Measurements from ENCODE around the gene ZNF274.
"Not testable (repeated sequence)": the region's sequence is repeated elsewhere in the genome, so short reads cannot be mapped to it uniquely, and the experiment has no call there.

The ZNF274 gene

DNA sequence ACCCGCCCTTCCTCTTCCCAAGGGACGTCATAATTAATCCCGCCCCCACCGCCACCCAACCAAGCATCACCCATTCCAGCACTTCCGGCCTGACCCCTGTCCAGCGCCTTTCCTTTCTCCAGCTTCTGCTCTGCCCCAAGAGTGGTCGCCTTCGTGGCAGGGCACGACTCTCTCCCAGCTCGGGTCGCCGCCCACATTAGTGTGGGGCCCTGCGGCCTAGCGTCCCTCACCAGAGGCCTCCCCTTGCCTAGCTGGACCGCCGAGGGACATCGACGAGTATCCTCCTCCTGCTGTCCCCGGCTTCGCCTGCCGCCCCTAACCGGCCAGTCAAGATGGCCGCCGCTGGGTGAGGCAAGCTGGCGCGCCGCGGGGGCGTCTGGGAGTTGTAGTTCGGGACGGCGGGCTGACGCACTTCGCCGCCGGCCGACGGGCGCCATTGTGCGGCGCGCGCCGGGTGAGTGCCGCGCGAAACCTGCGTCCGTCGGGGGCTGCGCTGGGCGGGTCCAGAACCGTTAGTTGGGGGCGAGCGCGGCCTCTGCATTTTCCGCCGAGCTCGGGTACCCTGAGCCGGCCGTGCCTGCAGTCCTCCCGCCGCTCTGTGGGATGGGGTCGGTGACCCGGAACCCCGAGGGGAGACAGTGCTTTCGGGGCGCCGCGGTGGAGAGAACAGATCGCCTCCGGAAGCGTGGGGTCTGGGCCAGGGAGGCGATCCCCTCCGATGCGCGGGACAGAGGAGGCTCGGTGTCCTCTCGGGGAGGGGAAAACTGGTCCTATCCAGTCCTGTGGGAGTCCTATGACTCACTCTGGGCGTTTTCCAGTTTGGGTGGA is at the start of gene ZNF274:
Gene ZNF274 (plus strand): TSS at position 73 of the 828 bp plus-strand sequence. CDS start 905 bp downstream, outside the sequence.
- peak; percentile 78 for DNase-seq

DNA sequence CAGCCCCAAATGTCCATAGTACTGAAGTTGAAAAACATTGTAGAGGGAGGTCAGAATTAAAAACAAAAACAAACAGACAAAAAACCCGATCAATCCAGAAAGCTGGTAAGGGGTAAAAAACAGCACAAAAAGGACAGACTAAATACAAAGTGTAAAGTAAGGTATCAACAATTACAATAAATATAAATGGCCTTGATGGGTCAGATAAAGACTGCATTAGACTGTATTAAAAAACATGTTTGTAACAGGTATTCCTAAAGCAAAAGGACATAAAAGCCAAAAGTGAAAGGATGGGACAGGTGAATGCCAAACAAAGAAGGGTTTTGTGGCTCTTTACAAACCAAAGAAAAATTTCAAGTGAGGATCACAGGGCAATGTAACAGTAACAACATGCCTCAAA is 48.6 kb upstream of the ZNF274 start:
- no peak for DNase-seq

DNA sequence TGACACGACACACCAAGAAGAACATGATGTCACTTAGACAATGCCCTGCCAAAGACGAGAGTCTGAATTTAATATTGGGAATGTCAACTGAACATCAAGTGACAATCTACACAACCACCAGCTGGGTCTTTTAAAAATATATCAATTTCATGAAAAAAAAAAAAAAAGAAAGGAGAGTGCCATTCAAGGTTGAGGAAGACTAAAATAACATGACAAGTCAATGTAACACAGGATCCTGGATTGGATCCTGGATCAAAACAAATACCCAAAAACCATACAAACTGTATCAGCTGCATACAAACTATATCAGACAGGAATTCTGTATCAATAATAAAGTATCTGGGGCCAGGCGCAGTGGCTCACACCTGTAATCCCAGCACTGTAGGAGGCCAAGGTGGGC is 37.0 kb upstream of the ZNF274 start:
- DNase-seq: no peak

GRCh38 chr19:58147475-58147874 is 35.4 kb upstream of the ZNF274 start:
- not testable (repeated sequence) for DNase-seq

DNA sequence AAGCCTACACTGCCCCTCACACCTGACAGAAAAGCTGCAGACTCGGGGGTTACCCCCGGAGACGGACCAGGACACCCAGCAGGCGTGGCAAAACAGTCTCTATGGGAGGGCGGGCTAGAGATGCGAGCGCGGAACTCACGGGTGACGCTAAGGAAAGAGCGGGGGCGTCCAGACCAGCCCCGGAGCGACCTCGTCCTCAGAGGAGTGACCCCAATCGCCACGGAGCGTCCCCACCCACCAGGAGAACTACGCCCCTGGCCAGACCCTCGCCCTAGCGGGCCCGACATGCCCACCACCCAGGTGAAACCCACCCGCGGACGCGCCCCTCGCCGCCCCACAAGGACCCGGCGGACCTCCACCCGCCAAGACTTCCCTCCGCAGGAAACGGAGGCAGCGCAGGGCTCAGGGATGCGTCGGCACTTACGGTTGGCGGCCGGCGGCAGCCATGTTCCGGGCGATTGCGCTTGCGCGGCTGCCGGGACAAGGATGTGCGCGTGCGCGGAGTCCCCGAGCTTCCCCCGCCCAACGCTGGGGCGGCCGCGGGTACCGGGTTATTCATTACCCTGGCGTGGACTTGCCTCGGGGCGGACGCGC is 32.4 kb upstream of the ZNF274 start, which contains the start of gene ZNF329:
Gene ZNF329 (minus strand): TSS at position 462 of the 594 bp plus-strand sequence. CDS start 21,286 bp downstream, outside the sequence.
- DNase-seq: peak; percentile 46

DNA sequence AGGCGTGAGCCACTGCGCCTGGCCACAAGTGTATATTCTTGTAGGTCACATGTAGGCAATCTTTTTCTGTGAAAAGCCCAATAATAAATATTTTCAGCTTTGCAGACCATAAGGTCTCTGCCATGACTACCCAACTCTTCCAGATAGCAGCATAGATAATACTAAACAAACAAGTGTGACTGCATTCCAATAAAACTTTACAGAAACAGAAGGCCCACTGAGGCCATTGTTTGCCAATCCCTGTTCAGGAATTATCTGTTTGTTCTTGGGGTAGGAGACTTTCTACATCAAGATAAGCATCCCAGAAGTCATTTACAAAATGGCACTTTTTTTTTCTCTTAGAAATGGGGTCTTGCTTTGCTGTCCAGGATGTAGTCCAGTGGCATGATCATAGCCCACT is 29.5 kb upstream of the ZNF274 start:
- DNase-seq: no peak

DNA sequence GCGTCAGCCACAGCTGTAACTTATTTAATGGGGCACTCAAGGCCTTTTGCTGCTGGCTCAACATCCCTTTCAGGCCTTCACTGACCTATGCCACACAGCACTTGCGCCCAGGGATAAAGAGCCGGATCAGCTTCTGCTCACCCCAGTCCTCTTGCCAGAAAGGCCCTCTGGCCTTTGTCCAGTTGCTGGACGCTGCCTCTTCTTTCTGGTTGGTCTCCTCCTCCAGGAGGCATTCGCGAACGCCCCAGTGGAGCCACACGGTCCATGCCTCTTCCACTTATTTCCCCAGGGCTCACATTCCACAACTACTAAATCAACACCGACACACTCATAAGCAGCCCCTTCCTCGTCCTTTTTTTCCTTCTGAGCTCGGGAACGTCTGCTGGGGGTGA is 28.6 kb upstream of the ZNF274 start:
- no peak for DNase-seq

DNA sequence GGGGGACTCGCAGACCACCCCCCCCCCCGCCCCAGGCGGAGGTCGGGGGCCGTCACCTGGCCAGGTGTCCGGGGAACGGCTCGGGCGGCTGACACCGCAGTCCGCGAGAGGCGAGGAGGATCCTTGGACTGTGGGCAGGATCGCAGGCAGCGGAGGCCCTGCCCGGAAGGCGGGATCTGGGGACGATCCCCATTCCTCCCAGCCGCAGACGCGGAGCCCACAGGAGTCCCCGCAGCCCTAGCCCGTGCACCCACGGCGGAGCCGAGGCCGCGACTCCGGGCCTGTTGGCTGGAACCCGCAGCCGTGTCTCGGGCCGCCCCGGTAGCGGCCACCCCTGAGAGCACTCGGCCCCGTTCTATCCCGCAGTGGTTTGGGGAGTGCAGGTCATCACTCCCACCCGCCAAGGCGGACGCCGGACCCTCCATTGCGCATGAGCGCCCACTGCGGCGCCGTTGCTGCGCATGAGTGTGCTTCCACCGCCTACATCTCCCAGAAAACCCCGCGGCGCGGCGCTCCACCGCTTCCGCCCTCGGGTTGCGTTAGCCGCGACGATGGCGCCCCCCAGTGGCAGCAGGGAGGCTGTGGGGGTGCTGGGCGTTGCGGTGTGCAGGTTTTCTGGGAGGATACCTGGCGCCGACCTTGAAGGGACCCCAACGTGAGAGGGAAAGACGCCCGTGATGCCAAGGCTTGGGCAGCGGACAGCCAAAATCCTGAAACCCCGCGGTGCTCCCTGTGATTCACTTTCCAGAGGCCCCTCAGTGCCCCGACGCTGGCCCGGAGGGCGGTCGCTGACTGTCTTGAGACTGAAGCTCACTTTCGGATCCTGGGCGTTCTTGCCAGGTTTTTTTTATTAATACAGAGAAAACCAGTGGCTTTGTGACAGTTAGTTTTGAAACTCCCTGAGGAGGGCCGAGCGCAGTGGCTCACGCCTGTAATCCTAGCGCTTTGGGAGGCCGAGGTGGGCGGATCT is 27.9 kb upstream of the ZNF274 start:
- no peak for DNase-seq

- no peak for DNase-seq
These were observed 25.7 kb upstream of the ZNF274 start for GRCh38 chr19:58157045-58157728.

GRCh38 chr19:58166268-58166667 is 16.6 kb upstream of the ZNF274 start:
- no peak for DNase-seq

DNA sequence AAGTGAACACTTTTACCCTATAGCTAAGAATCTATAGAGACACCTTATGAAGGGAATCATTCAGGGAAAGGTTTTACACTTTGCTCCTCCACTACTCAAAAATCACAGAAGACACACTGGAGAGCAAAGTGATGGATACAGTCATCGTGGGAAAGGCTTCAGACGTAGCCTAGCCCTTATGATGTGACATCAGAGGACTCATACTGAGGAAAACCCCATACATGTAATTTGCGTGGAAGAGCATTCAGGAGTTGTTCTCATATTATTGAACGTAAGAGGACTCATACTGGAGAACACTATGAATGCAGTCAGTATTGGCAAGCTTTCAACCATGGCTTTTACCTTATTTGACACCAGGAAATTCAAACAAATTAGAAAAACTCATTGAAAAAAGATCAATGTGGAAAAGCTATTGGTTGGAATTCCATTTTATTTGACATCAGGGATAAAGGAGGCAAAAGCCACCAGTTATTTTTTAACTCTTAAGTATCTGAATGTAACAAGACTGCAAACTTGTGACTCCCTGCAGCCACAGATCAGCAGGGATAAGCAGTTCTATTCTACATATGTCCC is 16.1 kb upstream of the ZNF274 start:
- no peak for DNase-seq

- DNase-seq: no peak
These were observed 12.0 kb upstream of the ZNF274 start for GRCh38 chr19:58170860-58171259.

GRCh38 chr19:58181902-58182576 is 822 bp upstream of the ZNF274 start:
- DNase-seq: no peak

DNA sequence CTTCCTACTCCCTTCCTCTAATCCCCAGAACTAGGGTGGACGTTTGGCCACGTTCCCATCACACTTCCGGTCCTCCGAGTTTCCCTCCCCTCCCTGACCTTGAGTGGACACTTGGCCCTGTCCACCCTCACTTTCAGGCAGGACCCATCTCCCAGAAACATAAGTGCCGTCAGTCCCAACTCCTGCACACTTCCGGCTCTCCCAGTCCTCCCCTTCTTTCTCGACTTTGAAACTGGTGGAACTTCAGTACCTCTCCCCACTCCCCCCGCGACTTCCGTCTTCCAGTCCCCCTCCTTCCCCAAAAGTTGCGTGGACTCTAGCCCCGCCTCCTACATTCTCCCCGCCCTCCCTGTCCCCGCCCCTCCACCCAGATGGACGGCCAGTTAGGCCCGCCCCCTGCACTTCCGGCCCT is 278 bp upstream of the ZNF274 start:
- no peak for DNase-seq

GRCh38 chr19:58183817-58184215 is 955 bp downstream of the ZNF274 start:
- DNase-seq: no peak

- no peak for DNase-seq
These were observed 14.2 kb downstream of the ZNF274 start for GRCh38 chr19:58196901-58197616.

GRCh38 chr19:58203814-58204475 is 21.1 kb downstream of the ZNF274 start:
- DNase-seq: no peak

DNA sequence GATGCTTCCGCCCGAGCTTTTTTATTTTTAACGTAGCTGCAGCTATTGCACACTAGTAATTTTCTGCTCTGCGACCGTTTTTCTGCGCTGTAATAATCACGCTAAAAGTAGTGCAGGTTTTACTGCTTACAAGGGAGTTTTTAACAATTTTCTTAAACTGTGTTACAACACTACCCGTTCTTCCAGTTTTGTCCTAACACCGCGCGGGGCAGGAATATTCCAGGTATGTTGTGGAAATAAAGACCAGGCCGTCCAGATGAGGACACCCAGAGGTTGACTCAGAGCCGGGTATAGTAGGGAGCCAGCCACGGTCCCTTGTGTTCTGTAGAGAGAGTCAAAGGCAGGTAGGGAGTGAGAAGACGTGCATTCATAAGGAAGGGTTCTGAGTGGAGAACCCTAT is 21.7 kb downstream of the ZNF274 start:
- no peak for DNase-seq

DNA sequence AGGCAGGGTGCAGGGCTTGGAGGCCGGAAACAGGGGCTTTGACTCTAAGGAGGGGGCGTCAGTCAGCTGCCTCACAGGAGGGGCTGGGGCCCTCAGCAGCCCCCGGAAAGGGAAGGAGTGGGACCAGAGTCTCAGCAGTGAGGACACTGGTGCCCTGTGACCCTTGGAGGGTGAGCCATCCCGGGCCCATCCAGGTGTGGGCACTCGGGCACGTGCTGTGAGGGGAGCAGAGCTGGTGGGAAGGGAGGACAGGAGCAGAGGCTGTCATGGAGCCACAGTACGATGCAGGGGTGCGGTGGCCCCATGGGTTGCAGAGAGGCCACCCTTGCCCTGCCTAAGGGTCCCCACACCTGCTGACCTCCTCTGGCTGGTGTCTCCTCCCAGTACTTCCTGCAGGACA is 26.7 kb downstream of the ZNF274 start:
- DNase-seq: no peak

DNA sequence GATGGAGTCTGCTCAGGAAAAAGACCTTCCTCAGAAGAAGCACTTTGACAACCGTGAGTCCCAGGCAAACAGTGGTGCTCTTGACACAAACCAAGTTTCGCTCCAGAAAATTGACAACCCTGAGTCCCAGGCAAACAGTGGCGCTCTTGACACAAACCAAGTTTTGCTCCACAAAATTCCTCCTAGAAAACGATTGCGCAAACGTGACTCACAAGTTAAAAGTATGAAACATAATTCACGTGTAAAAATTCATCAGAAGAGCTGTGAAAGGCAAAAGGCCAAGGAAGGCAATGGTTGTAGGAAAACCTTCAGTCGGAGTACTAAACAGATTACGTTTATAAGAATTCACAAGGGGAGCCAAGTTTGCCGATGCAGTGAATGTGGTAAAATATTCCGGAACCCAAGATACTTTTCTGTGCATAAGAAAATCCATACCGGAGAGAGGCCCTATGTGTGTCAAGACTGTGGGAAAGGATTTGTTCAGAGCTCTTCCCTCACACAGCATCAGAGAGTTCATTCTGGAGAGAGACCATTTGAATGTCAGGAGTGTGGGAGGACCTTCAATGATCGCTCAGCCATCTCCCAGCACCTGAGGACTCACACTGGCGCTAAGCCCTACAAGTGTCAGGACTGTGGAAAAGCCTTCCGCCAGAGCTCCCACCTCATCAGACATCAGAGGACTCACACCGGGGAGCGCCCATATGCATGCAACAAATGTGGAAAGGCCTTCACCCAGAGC is 29.6 kb downstream of the ZNF274 start:
- DNase-seq: no peak
